GM21723 (cell line): ENCODE data around the gene ABI3BP.

Experiments used
- ATAC-seq: cut with Tn5 transposase; IDR thresholded peaks from one replicate; pipeline ENCODE4 v1.9.1; 2021; ENCODE audit warnings: mild to moderate bottlenecking, moderate library complexity; ENCODE audit not compliant: unreplicated experiment

Gene ABI3BP

DNA sequence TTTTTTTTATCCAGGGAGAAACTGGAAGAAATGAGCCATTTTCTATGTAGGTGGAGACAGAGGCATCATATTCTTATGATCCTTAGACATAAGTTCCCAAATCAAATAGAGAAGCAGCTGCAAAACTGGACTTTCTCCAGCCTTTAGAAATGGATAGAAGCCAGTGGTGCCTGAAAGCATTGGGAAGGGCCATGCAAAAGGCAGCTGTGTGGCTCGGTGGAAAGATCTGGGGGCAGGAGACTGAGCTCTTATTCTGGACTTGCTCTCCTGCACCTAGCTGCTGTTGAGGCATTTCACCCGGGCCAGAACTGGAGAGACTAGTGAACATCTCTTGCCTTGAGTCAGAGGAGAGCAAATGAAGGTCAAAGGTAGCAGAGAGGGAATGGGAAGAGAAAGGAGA lies 210.9 kb downstream of the ABI3BP start:
- no peak for ATAC-seq

DNA sequence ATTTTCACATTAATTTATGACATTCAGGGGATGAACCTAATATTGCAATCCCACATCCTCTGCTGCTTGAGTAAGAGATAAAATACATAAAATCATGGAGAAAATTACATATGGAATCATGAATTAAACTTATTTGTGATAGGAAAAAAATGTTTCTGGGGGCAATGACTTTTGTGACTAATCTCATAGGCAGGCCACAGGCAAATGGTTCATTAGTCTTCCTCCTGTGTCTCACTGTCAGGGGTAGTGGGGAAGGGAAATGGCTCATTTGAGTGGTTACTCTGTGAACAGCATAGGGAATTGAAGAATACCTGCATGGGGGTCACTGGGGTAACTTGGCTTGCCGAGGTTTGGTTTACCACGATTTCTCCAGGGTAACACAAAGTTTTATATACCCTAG lies 211.9 kb downstream of the ABI3BP start:
- no peak for ATAC-seq

DNA sequence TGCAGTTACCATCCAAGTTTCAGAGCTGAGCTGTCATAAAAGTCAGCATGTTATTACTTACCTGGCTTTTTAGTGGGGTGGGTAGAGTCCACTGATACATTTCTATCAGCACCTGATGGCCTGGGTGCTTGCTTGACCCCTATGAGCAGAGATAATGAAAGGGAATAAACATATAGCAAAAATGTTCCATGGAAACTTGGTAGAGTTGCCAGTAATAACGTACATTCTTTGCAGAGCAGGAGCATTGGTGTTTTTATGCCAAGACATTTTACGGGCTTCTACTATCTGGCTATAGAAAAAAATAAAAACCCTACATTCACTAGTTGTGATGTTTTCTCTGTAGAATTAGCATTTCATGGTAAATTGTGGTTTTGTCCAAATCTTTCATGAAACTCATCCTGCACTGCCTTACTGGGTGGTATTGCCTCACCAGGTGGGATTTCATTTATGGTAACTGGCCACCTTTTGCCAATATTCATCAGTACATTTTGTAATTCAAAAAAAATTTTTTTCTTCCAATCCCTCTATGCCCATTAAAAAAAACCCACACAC lies 213.1 kb downstream of the ABI3BP start:
- ATAC-seq: no peak

DNA sequence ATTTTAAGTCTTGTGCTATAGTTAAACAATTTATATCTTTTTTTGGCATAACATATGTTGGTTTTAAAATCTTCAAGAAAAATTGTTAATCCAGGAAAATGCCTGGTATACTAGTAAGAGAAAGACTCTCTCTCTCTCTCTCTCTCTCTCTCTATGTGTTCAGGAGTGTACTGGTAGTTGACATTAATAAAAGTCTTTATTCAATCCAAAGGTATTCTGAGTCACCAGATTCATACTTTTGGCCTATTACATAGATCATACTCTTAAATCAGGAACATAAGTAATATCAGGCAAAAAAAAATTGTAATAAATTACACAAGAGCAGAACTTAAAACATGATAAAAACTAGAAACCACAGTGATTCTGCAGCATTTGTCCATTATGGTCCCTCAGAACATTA lies 213.7 kb downstream of the ABI3BP start:
- ATAC-seq: no peak

DNA sequence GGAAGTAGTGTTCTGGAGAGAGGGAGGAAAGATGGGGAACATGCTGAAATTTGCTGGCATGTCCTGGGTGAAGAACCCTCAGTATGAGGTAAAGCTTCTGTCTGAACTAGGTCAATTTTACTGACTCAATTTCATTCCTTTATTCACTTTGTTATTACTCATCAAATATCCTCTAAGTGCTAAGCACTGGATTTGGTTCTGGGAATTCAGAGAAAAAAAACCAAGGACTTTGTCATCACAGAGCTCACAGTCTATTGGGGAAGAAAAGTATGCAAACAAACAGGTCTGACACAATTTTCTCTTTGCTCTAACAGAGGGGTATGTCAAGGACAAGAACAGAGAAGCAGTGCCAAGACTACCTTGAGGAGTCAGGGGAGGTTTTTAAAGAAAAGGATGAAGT lies 215.9 kb downstream of the ABI3BP start:
- ATAC-seq: no peak

DNA sequence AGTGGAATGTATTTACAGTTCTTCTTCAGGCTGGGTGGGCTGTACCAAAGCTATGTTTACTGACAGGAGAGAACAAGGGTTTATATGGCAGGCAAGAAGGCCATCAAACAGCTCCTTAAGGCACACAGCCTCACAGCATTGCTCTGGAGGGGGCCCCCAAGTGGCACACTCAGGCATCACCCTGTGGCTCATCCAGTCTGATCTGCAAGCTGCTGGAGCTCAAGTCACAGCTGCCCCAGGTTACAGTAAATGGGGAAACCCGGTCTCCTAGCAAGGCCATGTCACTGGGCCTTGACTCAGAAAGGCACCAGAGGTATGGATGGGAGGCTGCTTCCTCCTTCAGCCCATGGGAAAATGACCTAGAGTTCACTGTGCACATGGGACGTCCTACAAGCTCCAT lies 216.5 kb downstream of the ABI3BP start:
- ATAC-seq: no peak

DNA sequence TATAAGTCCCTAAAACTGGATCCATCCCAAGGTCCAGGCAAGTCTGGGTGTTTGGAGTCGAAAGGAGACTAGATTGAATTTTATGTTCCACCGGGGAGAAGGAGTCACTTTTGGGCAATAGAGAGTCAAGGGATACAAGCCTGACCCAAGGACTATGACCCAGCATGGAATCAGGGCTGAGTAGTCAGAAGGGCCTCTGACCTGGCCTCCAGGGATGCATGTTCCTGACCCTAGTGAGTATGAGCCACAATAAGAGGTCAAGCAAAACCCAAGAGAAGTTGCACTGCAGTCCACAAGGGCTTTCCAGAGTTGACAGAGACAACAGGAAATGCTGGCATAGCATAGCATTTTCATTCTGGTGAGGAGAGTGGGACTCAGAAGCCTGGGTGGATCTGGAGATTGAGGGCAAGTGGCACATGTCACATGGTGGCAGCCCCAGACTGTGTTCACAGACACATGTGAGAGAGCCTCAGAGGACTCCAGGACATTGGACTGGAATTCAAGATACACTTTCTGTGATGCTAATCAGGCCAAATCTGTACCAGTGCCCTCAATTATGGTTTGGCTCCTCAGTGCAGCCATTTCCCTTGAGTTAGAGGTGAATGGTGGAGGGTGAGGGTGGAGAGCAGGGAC lies 217.0 kb downstream of the ABI3BP start:
- no peak for ATAC-seq

DNA sequence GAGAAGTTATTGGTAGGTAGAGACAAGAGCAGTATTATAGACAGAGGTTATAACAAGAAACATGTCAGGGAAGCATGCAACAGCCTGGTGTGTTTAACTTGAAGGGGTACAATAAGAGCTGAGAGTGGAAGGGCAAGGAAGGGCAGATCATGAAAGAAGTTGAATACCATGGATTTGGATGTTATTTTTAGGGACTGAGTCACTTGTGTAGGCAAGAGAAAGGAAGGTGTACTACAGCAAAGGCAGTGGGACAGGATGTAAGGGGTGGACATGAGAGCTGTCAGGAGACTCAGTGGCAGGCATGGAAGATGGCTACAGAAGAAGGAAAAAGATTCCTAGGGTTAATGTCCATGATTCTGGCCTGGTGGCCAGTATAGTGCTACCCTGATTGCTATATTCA lies 217.6 kb downstream of the ABI3BP start:
- no peak for ATAC-seq

DNA sequence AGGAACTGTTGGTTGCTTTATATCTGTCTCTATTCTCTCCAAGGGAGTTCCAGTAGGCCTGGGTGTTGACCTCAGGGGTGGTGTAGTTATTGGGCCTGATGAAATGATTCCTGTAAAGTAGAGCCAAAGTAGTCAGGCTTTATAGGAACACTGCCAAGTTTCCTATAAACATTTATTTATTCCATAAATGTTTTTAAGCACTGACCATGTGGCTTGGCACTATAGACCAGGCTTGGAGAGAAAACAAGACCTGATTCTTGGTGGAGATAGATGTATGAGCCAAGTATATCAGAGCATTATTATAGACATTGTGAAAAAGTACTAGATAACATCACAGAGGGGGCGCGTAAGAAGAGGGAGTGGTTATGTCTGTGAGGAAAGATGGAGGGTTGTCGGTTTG lies 218.0 kb downstream of the ABI3BP start:
- no peak for ATAC-seq

DNA sequence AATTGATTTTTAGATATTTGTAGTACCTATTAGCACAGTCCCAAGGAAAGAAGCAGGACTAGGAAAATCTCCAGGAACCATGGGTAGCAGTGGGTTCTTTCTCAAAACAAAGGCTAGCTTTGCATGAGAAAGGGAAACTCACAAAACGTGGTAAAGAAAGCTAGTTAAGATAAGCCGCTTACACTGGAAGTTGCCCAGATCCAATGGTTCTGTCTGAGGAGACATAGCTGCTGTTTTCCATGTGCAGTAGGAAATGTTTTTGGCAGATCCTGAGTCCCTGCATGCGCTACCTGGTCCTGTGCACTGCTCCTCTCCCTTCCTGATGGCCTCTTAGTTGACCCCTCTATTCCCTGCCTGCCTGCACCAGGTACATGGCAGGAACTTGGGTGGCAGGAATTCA lies 223.5 kb downstream of the ABI3BP start:
- ATAC-seq: no peak

DNA sequence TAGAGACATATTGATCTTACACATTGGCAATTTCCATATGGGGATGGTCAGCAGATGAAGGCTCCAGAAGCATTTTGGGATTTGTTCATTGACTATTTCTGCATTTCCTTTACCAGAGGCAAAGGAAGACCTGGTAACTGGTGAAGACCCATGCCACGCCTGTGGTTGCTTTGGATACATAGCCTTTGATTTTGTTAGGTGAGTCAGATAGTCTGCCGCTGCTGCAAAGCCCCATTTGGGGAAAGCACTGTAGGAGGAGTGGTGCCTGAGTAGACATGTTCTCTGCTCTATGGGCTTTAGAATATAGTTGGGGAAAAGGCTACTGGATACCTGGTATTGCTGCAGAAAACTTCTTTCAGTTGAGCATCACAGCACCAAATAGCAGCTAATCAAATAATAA lies 227.2 kb downstream of the ABI3BP start:
- ATAC-seq: no peak

DNA sequence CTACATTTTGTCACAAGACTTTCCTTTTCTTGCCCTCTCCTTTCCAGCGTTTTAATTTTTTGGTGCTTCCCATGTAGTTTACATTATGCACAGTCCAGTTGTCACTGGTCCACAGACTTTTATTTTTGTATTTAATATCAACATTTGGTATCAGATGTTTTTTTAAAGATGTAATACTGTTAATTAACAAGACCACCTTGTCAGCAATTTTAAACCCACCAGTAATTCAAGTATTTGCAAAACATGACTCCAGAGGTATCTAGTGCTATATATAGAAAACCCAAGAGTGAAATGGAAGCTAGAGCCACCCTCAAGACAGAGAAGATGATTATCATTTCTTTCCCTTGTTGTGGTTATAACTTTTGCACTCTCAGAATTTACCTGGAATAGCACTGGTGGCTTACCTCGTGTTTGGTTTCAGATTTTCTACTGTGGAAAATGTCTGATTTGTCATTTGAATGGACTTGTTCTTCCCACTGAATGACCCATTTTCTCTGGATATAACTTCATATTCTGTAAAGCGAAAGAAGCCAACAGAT lies 227.7 kb downstream of the ABI3BP start:
- no peak for ATAC-seq

DNA sequence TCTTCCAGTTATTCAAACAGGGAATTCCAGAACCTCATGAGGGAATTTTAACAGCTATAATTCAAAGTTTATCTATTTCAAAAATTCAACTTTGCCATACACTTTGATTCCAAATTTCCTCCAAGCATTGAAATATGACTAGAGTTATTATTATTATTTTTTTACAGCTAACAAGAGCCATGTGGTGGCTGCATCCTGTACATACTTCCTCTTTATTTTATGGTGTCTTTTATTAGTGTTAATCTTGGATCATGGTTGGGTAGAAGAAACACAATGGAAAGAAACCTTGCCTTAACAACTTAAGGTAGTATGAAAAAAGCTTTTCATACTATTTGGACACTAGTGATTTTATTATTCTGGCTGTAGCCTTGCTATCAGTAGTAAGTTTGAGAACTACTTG lies 231.3 kb downstream of the ABI3BP start:
- no peak for ATAC-seq

DNA sequence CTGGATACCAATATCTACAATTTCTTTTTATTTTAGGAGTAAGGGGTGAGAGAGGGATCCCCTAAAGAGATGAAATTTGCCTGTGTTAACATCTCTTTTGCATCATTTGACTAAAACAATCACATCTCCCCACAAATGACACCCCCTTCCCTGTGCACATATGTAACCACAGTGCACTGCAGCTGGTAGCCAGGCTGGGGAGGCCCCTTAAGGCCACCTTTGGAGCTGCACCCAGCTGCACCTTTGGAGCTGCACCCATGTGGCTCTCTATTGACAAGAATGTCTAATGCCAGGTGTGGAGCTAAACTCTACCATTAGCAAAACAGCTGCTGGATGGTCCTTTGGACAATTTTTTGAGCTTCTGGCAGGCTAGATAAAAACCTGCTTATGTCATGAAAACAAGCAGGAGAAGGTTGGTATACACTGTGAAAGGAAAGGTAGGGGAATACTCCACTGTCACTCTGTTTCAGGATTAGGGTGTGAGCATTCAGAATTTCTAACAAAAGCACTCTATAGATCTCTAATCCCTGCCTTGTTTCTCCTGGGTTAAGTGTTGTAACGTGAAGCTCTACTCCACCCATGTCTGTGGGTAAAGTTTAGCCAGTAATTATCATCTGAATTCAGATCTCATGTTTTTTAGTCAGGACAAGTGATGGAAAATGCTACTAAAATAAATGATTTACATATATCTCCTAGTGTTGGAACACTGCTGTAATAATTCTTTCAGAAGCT lies 231.8 kb downstream of the ABI3BP start:
- ATAC-seq: peak; percentile 83

DNA sequence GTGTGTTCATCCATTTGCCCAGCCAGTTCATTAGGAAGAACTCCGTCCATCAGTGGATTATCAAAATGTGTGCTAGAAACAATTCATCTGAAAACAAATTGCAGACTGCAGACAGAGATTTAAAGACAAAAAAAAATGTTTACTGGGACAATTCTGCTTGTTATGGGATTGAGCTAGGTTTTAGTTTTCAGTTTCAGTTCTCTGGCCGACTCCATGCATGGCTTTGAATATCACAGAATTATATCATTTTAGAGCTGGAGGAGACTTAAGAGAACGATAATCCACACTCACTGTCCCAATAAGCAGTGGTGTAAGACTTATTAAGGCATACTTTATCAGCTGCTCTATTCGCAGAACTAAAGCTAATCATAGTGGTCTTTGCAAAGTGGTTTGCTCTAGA lies 232.8 kb downstream of the ABI3BP start:
- ATAC-seq: no peak

DNA sequence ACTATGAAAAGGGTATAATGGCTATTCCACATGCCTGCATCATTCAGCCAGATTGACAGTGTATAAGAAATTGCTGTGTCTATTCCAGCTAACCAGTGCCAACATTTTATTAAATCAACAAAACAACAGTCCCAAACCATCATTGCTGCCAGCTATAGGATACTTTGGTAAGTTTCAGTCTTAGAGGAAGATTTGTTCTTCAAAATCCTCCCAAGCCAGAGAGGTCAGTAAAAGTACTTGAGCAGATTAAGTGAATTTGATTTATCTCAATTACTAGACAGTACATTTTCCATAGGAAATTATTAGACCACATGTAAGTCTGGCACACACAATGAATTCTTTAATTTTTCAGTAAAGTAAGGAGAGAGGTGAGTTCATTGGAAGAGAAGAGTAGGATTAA lies 233.3 kb downstream of the ABI3BP start:
- no peak for ATAC-seq

DNA sequence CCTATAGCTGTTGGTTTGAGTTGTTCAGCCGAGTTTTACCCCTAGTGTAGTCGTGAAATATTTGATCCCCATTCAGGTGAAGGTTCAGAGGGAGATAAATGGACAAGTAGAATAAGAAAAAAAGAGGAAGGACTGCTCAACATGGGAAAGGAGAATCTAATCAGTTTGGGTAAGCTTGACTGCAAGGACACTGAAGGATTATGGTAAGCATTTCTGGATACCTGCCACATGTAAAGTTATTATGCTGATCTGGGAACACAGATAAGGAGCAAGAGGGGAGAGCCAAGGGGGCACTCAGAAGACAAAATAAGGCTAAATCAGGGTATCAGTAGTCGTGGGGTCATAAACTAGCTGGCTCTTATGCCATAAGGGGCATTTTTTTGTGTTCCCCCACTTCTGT lies 234.1 kb downstream of the ABI3BP start:
- no peak for ATAC-seq

DNA sequence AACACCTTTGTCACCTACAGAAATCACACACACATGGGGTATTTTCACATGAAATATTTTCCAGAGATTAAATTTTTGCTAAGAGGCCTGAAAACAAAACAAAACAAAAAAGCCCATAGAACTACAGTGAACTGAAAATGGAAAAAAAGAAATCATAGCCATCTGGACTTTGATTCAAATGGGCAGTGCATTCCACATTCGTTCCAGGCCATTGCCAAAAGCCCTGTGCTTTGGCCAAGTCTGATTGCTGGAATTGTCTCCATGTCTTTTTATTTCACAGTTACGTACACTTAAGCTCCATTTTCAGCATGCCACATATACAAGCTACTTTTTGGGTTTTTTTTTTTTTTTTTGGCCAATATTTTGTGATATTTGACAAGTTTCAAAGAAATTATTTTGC lies 236.8 kb downstream of the ABI3BP start:
- ATAC-seq: no peak

DNA sequence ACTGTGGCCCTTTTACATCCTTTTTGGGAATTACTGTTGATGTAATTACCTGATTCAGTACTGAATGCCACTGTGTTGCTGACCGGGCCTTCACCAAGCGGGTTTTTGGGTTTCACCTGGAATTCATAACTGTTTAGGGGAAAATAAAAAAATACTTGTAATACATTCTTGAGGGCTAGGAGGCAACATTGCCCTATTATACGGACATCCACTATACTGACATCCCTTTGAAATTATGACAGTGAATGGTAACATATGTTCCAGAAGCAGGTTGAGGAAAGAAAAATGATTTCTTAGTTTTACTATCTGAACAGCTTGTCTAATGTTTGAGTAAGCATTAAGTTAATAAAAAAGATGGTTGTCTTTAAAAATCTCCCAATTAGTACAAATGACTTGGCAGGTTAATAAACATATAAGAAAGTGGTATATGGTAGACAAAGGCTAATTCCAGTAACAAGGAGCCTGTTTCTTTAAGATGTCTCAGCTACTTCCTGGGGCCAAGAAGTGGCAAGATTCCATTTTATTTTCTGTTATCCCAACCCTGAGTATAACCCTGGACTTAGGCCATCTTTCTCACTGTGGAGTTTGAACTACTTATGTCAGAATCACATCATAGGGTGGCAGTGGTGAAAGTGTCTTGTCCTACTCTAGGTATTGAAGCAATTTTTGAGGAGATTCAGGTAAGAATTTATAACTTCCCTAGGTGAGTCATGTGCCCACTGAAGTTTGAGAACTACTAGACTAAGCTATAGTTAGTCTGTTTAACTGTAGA lies 238.5 kb downstream of the ABI3BP start:
- no peak for ATAC-seq

DNA sequence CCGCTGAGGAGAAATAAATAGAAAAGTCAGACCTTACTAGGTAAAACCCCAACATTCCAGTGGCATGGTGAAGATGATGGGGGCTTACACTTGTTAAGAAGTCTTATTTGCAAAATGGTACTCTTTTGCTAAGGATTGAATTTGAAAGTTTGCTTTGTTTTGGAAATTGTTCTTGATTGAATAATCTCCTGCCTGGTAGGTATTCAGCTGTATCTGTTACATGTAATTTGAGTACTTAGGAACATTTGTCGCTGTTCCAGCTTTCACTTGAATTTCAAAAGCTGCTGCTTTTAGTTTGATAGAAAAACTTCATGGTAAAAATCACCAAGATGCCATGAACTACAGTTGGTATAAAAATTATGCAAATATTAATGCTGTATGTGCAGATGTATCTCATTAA lies 239.4 kb downstream of the ABI3BP start:
- no peak for ATAC-seq

DNA sequence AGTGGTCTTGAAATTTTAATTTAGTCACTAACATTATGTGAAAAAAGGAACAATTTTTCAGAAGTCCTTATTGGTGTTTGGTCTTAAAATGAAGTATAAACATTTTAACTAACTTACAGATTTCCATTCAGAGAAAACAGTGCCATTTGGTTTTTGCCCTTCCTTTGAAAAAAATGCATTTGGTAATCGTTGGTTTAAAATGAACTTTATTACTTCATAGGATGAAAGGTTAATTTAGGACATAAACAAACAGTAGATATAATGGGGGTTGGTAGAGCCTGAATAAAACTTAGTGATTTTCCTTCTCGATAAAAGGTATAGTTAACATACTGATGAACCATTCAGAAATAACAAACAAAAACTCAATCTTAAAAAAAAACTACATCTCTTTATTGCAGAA lies 244.3 kb downstream of the ABI3BP start:
- ATAC-seq: no peak

DNA sequence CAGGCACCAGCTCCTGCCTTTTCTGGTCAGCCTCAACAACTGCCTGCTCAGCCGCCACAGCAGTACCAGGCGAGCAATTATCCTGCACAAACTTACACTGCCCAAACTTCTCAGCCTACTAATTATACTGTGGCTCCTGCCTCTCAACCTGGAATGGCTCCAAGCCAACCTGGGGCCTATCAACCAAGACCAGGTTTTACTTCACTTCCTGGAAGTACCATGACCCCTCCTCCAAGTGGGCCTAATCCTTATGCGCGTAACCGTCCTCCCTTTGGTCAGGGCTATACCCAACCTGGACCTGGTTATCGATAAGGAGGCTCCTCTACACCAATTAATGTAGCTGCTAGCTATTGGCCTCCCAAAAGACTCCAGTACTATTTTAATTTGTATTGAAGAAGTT lies 245.0 kb downstream of the ABI3BP start:
- no peak for ATAC-seq
